Measurements from ENCODE around the gene PTPMT1.

- TF ChIP-seq POLR2A (IDR thresholded peaks at IDR 0.05; ENCODE audit: low read length) (no peak), CTCF (IDR thresholded peaks at IDR 0.05) (no peak), JUNB (IDR thresholded peaks at IDR 0.05) (no peak), USF2 (IDR thresholded peaks at IDR 0.05) (no peak), PHF8 (IDR thresholded peaks at IDR 0.05; ENCODE audit: borderline replicate concordance, low read depth) (no peak), SREBF2 (IDR thresholded peaks at IDR 0.05) (no peak), EP300 (IDR thresholded peaks at IDR 0.05) (no peak), REST (IDR thresholded peaks at IDR 0.05) (no peak), EHMT2 (IDR thresholded peaks at IDR 0.05; ENCODE audit: low read depth) (no peak), MAX (IDR thresholded peaks at IDR 0.05) (no peak), ATOH8 (CRISPR knock-in tag; IDR thresholded peaks at IDR 0.05; ENCODE audit: low read depth) (no peak), RFX5 (IDR thresholded peaks at IDR 0.05) (no peak), CEBPB (IDR thresholded peaks at IDR 0.05) (no peak)
These were observed 32.7 kb upstream of the PTPMT1 start for GRCh38 chr11:47532597-47533213.

Data from A549 (cell line).